Measurements from ENCODE around the gene B3GALT5. TPM values are rescaled to one million over a fixed set of nuclear protein-coding genes. Genes with fewer than 3 reads are reported as not detected.

B3GALT5 gene
- total and polyA plus RNA-seq, 3 donors from 2014 or later = 1.0 to 2.8 (median 2.7) TPM

GRCh38 chr21:39720126-39720778, 107.5 kb downstream of the B3GALT5 start:
- no peak for DNase-seq

GRCh38 chr21:39721885-39722284, 109.1 kb downstream of the B3GALT5 start:
- no peak for DNase-seq
- Histone ChIP-seq H3K27me3 (no peaks in the 10 kb centered on the region), H3K4me3 (no peak overlapping the region), H3K27ac (no peak overlapping the region), H3K9me3 (no peaks in the 10 kb centered on the region), H3K36me3 (ENCODE audit: low read depth, missing control alignments) (no peaks in the 10 kb centered on the region), H3K4me1 (no peaks in the 10 kb centered on the region)
- WGBS, 2 donors = 94 to 100% methylated on average over 1 of the region's 1 CpG
- TF ChIP-seq POLR2A (IDR thresholded peaks at IDR 0.05) (no peak), CTCF (IDR thresholded peaks at IDR 0.05) (no peak)
- intact Hi-C loops (cut with DNase I; ENCODE audit: low total_unique reads) = no loop called here

More at GRCh38 chr21:39720126-39720778, 107.5 kb downstream of the B3GALT5 start:
- H3K9me3 ChIP-seq = no peaks in the 10 kb centered on the region
- no peak for TF ChIP-seq CTCF (IDR thresholded peaks at IDR 0.05)
- no peak for TF ChIP-seq POLR2A (IDR thresholded peaks at IDR 0.05)
- H3K36me3 ChIP-seq (ENCODE audit: low read depth, missing control alignments) = no peaks in the 10 kb centered on the region
- 84 to 89% methylated on average over 5 of the region's 5 CpGs for WGBS, 2 donors
- H3K27ac ChIP-seq = no peak overlapping the region
- H3K4me1 ChIP-seq = no peaks in the 10 kb centered on the region
- H3K4me3 ChIP-seq = no peak overlapping the region
- intact Hi-C loops (cut with DNase I; ENCODE audit: low total_unique reads) = no loop called here
- H3K27me3 ChIP-seq = no peaks in the 10 kb centered on the region

Other genes with a start within 250 kb of the B3GALT5 start
- 100 to 1,000 TPM in 1 of 2 donors, 10 to 100 TPM in 1; 61.9 to 103 TPM for gene LCA5L, start 167.2 kb upstream of the B3GALT5 start, total RNA-seq
- gene LCA5L, start 167.2 kb upstream of the B3GALT5 start, polyA plus RNA-seq (ENCODE audit: insufficient read depth, low read depth, low replicate concordance) = 88.0 TPM
- gene SH3BGR, start 161.0 kb upstream of the B3GALT5 start, total RNA-seq = 10 to 100 TPM in 1 of 2 donors, 1 to 10 TPM in 1; 5.0 to 16.7 TPM
- gene SH3BGR, start 161.0 kb upstream of the B3GALT5 start, polyA plus RNA-seq (ENCODE audit: insufficient read depth, low read depth, low replicate concordance) = 27.3 TPM
- gene IGSF5, start 132.2 kb downstream of the B3GALT5 start, total RNA-seq = under 1 TPM; 0.39 to 0.62 TPM
- gene IGSF5, start 132.2 kb downstream of the B3GALT5 start, polyA plus RNA-seq (ENCODE audit: insufficient read depth, low read depth, low replicate concordance) = 1.6 TPM

All from testis (tissue), 3 donors.